Fibroblast of lung (primary cell): ENCODE measurements around the gene SLC16A14.

Experiments
- EZH2 ChIP-seq: IDR thresholded peaks from 2 replicates; pipeline ENCODE4 v1.5.1; 2012; ENCODE audit warnings: low read length, control low read depth, mild to moderate bottlenecking; ENCODE audit errors: missing control alignments
- TF ChIP-seq, protein P1 (sequence below), 2 donors: IDR thresholded peaks in 1 of 2; conservative IDR thresholded peaks in 1 of 2; 1 replicate in 1 of 2; 2 replicates in 1 of 2; pipeline ENCODE4 v1.5.1; 2011 to 2012; ENCODE audit warnings: low read length in 2 of 2, control low read depth in 1 of 2, inconsistent platforms in 1 of 2, low read depth in 1 of 2, mild to moderate bottlenecking in 1 of 2

DNA sequence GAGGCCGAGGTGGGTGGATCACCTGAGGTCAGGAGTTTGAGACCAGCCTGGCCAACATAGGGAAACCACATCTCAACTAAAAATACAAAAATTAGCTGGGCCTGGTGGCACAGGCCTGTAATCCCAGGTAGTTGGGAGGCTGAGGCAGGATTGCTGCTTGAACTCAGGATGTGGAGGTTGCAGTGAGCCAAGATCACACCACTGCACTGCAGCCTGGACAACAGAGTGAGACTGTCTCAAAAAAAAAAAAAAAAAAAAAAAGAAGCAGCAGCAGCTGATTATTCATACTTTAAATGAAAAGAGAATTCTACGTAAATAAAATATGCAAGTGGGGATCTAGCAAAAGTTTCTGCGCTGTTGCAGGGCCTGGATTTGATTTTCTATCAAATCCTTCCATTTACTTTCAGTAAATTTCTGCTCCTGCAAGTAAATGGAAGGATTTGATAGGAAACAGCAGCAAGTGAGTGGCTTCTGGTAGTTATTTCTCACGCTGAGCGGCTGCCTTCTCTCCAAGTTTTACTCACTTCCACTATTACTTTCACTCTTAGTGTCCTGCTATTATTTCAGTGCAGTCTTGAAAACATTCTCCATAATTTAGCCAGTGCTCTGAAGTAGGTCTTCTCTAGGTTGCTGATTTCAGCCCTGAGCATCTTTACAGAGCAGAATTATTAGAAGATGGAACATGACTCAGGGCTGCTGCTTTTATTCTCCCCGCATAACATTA is 68.4 kb downstream of the SLC16A14 start:
- TF ChIP-seq, protein P1, sequence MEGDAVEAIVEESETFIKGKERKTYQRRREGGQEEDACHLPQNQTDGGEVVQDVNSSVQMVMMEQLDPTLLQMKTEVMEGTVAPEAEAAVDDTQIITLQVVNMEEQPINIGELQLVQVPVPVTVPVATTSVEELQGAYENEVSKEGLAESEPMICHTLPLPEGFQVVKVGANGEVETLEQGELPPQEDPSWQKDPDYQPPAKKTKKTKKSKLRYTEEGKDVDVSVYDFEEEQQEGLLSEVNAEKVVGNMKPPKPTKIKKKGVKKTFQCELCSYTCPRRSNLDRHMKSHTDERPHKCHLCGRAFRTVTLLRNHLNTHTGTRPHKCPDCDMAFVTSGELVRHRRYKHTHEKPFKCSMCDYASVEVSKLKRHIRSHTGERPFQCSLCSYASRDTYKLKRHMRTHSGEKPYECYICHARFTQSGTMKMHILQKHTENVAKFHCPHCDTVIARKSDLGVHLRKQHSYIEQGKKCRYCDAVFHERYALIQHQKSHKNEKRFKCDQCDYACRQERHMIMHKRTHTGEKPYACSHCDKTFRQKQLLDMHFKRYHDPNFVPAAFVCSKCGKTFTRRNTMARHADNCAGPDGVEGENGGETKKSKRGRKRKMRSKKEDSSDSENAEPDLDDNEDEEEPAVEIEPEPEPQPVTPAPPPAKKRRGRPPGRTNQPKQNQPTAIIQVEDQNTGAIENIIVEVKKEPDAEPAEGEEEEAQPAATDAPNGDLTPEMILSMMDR (conservative IDR thresholded peaks at IDR 0.05 in 1 of 2, IDR thresholded peaks at IDR 0.05 in 1 of 2; ENCODE audit: low read depth in 1 of 2, low read length in 2 of 2) = no peak
- no peak for TF ChIP-seq EZH2
